NCI-H524 (cell line): ENCODE measurements around the gene IQSEC3.
"Not testable (repeated sequence)": the region's sequence is repeated elsewhere in the genome, so short reads cannot be mapped to it uniquely, and the experiment has no call there.

Experiments
- DNase-seq, 2 experiments: peaks; one replicate each; lab custom pipeline; 2025; lab: John Stamatoyannopoulos, UW

The IQSEC3 gene

DNA sequence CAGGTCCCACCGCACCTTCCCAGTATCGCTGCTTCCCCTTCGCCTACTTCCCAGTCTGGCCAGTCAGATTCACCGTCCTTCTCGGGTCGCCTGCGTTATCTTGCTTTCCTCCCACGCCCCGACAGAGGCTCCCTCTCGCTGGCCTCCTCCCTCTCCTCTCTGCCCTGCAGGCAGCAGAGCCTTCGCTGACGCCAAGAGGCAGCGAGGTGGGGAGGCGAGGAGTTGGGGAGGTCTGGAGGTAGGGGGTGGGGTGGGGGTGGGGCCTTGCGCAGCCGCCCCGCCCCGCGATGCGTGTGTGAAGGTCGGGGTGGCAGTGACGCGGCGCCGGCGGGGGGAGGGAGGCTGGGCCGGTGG, at the start of gene IQSEC3:
TSS of gene IQSEC3 (plus strand) at position 340 of the 354 bp plus-strand sequence. CDS start 116 bp downstream, outside the sequence.
- DNase-seq = not testable (repeated sequence)

DNA sequence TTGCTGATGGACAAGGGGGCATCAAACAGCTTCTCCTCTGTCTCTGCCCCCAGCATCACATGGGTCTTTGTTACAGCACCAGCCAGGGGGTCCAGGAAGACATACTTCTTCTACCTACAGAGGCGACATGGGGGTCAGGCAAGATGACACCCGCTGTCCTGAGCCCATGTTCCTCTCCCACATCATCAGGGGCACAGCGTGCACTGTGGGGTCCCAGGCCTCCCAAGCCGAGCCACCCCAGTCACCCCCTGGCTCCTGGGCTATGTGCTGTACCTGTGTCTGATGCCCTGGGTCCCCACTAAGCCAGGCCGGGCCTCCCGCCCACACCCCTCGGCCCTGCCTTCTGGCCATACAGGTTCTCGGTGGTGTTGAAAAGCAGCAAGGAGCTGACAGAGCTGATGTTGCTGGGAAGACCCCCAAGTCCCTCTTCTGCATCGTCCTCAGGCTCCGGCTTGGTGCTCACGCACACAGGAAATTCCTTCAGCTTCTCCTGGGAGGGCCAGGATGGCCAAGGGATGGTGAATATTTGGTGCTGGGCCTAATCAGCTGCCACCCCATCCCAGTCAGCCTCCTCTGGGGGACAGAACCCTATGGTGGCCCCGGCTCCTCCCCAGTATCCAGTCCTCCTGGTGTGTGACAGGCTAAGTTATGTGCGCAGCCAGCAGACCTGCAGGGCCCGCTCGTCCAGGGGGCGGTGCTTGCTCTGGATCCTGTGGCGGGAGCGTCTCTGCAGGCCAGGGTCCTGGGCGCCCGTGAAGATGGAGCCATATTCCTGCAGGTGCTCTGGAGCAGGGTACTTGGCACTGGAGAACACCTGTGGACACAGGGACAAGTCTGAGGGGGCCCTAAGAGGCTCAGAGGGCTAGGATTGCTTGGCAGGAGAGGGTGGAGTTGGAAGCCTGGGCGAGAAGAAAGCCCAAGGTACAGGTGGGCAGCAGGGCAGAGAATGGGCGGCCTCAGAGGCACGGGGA, 48.9 kb upstream of the IQSEC3 start:
- DNase-seq = not testable (repeated sequence)

DNA sequence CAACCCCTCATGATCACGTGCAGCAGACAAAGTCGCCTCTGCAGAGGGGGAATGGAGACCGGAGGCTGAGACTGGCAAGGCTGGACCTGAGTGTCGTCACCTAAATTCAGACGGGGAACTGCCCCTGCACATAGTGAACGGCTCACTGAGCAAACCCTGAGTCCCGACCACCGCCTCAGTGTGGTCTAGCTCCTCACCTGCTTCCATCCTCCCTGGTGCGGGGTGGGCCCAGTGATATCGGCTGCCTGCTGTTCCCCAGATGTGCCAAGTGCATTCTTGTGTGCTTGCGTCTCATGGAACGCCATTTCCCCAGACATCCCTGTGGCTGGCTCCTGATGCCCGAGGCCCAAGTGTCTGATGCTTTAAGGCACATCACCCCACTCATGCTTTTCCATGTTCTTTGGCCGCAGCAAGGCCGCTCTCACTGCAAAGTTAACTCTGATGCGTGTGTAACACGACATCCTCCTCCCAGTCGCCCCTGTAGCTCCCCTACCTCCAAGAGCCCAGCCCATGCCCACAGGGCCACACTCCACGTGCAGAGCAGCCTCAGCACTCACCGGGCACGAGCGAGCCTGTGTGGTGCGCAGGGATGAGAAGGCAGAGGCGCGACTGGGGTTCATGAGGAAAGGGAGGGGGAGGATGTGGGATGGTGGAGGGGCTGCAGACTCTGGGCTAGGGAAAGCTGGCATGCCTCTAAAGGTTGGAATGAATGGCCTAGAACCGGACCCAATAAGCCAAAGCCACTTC, 47.6 kb upstream of the IQSEC3 start:
- DNase-seq = not testable (repeated sequence)

DNA sequence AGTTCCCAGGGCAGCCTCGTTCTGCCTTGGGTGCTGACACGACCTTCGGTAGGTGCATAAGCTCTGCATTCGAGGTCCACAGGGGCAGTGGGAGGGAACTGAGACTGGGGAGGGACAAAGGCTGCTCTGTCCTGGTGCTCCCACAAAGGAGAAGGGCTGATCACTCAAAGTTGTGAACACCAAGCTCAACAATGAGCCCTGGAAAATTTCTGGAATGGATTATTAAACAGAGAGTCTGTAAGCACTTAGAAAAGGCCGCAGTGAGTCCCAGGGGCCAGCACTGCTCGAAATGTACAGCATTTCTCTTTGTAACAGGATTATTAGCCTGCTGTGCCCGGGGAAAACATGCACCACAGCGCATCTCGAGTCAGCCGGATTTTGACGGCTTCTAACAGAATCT, 46.7 kb upstream of the IQSEC3 start:
- DNase-seq = not testable (repeated sequence)

DNA sequence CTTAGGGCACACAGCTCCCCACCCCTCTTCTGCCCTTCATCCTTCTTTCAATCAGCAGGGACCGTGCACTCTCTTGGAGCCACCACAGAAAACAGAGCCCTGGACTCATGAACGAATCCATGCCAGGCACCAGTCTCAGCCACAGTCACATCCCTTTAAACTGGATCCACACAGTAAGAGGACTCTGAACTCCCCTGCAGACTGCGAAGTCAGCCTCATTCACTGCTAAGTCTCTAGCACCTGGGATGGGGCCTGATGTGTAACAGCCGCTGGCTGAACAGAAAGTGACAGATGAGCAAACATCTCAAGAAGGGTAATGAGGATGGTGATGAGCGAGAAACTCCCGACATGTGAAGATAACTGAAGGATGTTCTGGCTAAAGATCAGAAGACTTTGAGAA, 45.8 kb upstream of the IQSEC3 start:
- no peak for DNase-seq

DNA sequence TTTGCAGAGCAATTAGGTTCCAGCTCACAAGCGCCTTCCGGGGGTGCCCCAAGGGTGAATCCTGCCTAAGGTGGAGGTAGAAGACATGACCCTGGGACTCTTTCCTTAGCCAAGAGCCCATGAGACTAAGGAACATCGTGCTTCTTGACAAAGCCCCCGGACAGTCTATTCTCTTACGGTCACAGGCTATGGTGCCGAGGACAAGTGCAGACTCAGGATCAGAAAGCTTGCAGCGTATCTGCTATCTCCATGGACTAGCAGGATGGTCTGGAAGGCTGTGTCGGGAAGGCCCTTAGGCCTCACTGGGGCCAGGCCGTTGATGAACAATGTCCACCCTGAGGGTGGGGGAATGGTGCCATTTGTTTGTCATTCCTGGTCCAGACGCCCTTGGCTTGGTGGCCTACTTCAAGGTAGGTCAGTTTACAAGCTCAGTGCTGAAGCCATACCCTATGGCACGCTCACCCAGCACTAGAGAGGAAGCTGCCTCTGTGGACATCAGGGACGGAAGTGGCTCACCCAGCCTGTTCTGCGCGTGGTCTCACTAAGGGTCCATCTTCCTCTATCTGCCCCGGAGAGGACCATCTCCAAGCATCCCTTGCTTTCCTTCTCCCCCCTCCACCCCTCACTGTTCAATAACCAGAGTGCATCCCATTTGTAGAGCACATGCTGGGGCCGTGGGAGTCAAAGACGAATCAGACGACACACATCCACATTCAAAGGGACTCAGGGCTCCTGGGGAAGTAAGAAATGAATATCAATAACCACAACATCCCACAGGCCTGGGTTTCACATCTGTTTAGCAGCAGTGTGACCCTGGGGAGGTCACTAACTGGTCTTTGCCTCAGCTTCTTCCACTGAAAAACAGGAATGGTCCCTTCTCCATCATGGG, 45.0 kb upstream of the IQSEC3 start:
- no peak for DNase-seq

DNA sequence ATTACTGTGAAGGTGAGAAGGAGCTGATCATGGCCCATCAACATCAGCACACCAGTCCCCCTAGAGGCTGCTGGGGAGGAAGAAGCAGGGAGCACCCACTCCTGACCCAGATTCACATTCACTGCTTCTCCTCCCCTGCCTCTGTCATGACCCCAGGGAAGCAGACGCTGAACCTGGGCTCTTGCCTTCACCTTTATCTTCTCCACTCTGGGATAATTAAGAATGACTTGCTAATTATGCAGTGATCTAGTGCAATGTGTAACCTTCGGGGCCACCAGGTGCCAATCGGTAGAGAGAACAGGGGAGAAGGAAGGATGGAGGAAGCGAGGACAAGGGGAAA, 44.4 kb upstream of the IQSEC3 start:
- no peak for DNase-seq

DNA sequence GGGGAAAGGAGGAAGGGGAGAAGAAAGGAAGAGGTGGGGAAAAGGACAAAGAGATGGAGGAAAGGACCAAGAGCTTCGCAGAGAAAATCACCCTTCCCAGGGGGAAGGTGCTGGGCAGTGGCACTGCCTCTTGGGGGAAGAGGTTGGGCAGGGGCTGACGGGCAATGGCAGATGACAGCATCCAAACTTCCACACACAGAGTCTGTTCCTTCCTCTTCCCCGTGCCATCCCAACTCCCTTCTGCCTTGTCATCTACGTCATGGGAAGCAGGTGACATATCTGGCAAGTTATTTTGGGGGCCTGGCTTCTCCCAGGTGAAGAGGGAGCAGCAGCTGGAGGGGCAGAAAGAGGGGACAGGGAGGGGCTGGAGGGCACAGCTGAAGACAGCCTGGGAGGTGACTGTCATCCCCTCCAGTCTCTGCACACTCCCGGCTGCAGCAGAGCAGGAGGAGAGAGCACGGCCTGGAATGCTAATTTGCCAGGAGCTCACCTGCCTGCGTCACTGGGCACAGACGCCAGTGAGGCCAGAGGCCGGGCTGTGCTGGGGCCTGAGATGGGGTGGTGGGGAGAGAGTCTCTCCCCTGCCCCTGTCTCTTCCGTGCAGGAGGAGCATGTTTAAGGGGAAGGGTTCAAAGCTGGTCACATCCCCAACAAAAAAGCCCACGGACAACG, 43.9 kb upstream of the IQSEC3 start:
- no peak for DNase-seq

DNA sequence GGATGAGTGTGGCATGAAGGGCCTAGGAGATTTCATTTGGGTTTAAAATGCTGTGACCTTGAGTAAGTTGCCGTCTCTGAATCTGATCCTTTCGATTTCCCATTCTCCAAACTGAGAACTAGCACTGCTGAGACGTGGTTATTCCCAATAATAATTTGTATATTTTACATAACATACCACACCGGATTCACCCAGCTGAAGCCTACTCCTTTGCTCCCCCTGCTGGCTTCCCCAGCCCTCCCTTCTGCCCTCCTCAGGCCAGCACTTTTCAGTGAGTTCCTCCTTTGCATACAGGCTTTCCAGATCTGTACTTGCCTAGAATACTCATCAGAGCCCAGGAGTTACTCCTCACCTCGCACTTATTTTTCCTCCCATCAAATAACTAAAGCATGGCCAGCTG, 38.7 kb upstream of the IQSEC3 start:
- not testable (repeated sequence) for DNase-seq

DNA sequence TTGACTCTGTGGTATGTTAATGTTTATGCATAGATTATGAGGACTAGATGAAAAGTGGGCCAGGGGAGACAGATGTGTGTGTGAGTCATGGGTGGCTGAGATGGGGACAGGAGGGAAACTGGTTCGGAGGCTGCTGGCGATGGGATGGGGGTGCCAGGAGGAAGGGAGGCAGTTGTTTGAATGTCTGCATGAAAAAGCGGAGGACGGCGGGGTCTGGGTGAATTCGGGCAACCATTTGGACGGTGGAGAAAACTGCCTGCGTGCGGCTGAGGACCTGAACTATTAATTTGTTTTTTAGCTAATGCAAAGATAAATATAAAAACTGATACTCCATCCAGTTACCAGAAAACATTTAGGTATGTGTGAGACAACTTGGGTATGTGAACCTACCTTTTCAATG, 27.8 kb upstream of the IQSEC3 start:
- DNase-seq = not testable (repeated sequence)

DNA sequence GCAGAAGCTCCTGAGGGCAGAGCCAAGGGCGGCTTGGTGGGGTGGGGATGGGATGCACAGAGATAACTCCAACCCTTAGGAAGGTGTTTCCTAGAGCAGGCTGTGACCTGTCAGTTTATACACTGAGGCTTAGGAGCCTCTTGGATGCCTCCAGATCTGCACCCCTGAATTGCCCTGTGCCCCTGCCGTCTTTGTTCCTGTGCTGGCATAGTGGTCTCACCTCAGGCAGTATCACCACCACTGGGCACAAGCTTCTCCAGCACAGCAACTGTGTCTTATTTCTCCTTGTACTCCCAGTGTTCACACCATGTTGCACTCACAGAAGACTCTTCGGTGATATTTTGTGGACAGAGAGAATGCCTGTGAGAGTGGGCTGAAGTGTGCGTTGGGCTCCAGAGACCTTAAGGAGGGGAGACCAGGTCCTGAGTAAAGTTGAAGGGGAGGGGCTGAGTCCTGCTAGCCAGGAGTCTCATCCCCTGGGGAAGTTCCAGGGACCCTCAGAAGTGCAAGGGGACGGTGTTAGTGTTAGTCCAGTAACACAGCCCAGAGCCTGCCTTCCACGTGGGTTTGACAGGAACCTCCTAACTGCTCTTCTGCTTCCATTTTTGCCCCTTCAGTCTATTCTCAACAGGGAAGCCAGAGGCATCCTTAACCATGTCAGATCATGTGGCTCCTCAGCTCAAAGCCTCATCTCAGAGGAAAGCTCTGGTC, 26.9 kb upstream of the IQSEC3 start:
- DNase-seq = not testable (repeated sequence)

DNA sequence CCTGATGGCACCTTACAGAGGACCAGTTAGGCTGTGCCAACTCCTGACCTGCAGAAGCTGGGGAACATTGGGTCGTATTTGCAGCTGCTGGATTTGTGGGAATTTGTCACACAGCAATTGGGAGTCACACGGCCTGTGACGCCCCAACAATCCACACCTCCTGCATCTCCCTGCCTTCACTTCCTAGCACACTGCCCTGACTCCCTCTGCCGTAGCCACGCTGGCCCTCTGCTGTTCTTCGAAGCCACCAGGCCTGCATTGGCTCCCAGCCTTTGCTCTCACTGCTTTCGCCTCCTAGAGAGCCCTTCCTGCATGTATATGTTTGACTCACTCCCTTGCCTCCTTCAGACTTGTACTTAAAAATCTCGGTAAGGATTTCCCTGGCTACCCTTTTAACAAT, 22.2 kb upstream of the IQSEC3 start:
- DNase-seq = not testable (repeated sequence)

DNA sequence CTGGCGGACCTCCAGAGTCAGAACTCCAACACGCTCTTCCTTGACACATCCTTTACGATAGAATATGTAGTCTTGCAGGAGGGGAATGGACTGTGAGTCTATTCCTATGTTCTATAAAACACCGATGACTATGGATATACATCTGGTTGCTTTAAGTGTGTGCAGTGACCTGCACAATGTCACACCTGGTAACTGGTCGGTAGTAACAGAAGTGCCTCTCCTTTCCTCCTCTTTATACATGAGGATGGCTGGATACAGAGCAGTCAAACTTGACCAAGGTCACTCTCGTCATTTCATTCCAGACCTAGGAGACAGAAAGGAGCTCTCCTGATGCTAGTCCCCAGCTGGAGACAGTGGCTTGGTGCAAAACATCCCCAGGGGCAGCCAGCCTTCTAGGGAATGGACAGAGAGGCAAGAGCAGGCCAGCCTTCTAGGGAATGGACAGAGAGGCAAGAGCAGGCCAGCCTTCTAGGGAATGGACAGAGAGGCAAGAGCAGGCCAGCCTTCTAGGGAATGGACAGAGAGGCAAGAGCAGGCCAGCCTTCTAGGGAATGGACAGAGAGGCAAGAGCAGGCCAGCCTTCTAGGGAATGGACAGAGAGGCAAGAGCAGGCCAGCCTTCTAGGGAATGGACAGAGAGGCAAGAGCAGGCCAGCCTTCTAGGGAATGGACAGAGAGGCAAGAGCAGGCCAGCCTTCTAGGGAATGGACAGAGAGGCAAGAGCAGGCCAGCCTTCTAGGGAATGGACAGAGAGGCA, 21.2 kb upstream of the IQSEC3 start:
- DNase-seq = not testable (repeated sequence)

DNA sequence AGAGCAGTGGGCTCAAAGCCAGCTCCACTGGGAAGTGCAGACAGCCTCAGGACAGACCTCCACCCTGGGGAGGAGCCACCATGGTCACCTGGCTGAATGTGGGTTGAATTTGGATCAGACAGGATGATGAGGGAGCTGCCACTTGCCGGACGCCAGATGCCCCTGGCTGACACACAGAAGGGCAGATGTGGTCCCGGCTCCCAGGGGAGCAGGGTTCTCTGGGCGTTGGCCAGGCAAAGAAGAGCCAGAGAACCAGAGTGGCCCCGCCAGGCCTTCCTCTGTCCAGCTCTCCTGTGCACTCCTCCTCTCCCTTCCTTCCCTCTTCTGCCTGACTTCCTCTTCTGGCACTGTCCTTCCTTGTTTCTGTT, 20.6 kb upstream of the IQSEC3 start:
- DNase-seq = not testable (repeated sequence)

DNA sequence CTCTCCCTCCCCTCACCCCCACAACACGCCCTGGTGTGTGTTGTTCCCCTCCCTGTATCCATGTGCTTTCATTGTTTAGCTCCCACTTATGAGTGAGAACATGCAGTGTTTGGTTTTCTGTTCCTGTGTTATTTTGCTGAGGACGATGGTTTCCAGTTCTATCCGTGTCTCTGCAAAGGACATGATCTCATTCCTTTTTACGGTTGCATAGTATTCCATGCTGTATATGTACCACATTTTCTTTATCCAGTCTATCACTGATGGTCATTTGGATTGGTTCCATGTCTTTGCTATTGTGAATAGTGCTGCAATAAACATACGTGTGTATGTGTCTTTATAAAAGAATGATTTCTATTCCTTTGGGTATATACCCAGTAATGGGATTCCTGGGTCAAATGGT, 20.0 kb upstream of the IQSEC3 start:
- not testable (repeated sequence) for DNase-seq

DNA sequence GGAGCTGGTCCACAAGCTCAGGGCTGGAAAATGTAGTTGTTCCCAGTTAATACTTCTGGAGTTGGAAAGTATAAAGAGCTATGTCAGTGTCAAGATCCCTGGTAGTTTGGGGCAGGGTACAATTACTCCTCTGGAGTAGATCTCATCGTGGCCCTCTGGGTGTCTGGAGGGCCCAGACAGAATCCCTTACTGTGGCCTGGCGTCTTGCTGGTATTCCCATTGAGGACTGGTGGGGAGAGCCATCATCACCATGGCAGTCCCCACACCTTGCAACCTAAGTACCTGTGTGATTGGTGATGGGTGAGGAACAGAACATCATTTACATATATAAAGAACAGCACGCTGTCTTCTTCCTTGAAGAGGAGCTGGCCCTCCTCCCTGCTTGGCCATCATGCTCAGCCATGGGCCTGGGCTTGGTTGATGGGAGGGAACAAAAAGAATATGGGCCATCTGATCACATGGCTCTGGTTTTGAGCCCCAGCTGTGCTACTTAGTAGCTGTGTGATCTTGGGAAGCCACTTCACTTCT, 18.8 kb upstream of the IQSEC3 start:
- DNase-seq = not testable (repeated sequence)

DNA sequence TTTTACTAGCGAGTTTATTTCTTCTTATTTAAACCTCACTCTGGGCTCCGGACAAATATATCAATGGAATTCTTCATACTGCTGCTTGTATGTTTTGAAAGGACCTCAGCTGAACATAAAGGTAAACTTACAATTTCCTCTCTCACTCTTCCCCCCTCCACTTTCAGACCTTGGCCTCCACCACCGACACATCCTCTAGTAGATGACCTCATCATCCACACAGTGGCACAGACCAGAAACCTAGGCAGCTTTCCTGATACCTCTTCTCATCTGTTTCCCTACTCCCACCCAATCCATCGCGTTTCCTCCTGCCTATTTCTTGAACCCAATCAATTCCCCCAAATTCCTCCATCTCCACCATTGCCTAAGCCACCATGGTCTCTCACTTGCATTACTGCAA, 17.4 kb upstream of the IQSEC3 start:
- not testable (repeated sequence) for DNase-seq

DNA sequence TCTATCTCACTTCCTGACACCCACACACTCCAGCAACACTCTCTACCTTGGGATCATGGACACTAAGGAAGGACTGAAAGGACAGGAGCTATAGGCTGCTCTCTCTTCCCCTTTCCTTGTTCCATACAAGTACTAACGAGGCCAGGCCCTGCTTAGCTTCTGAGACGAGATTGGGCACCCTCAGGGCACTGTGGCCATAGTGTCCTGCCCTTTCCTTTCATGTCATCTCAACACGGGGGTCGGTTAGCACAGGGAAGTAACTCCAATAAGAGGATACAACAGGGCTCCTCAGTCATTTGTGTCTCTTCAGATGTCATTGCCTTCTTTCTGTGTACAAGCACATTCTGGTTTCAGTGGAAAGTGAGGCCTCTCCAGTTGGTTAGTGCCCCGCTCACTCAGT, 15.5 kb upstream of the IQSEC3 start:
- not testable (repeated sequence) for DNase-seq

DNA sequence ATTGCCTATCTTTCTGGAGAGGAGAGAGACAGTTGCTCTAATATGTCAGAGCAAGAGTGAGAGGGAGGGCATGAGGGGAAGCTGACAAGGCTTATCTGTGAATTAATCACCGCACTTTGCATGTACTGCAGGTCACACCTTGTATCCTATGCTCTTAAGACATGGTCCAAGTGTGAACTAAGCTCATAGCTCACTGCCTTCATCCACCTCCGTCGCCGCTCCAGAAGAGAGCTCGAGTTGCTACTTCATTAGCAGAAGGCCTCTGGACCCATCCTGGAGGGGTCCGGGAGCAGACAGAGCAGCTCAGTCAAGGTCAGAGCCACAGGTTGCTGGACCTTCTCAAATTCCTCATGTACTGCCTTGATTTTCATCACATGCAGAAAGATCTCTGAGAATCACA, 14.6 kb upstream of the IQSEC3 start:
- not testable (repeated sequence) for DNase-seq
